ENCODE data around the gene LCE3B. TPM values are rescaled to one million over a fixed set of nuclear protein-coding genes. Genes with fewer than 3 reads are reported as not detected.
A peak's percentile ranks its signal among the peaks of the same experiment; 100 is the strongest.
"Not testable (repeated sequence)": the region's sequence is repeated elsewhere in the genome, so short reads cannot be mapped to it uniquely, and the experiment has no call there.

LCE3B gene, protein sequence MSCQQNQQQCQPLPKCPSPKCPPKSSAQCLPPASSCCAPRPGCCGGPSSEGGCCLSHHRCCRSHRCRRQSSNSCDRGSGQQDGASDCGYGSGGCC
- not detected for total RNA-seq

DNA sequence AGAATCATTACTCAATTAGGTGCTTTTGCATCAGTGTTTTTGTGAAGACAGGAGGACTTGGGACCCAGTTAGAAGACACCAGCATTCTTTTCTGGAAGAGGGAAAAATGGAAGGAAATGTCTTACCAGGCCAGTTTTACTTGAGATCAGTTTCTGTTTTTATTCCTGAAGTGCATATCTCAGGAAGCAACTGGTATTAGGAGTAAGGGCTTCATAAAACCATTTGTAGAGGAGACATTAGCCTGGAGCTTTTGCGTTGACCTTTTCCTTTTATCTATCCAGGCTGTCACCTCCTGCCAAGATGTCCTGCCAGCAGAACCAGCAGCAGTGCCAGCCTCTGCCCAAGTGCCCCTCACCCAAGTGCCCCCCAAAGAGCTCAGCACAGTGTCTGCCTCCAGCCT, at the start of gene LCE3B:
LCE3B (plus strand) TSS at position 301 of the 400 bp plus-strand sequence; CDS start at position 301, 0 bp downstream.
- DNase-seq, result no peak

DNA sequence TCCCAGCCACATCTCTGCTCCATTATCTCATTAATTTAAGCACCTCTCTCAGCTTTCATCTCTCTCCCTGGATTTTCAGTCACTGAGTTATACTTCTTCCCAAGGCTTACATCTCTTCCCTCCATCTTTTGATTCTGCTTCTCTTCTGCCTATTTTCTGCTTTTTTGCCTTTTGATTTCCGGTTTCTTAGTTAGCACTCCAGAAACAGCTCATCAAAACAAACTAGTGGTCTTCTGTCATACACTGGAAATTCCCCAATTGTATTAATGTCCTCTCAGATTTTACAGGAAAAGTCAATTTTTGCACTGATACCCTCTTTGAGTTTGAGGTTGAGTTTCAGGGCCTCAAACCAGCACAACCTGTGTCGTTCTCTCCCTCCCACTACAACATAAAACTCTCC, 48.5 kb upstream of the LCE3B start:
- DNase-seq, result no peak

DNA sequence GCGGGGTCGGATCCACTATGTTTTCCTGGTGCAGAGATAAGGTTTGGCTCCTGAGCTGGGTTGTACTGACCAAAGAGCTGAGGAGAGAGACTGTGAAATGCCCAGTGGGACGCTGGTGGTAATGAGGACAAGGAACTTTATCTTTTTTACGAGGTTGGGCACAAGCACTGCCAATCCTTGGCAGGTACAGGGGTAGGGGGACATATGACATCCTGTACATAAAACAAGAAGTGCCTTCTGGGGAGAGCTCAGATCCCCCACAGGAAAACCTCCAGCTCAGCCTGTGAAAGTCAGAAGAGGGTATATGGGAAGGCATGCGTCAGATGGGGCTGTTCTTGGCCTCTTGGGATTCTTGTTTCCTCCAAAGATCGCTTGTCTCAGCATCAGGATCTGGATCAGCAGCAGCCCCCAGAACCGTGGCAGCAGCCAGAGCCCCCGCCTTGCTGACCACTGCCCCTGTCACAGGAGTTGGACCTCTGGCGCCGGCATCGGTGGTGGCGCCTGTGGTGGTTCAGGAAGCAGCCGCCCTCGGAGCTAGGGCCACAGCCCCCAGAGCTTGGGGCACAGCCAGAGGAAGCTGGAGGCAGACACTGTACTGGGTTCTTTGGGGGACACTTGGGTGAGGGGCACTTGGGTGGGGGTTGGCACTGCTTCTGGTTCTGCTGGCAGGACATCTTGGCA, 47.9 kb upstream of the LCE3B start:
- no peak for DNase-seq

DNA sequence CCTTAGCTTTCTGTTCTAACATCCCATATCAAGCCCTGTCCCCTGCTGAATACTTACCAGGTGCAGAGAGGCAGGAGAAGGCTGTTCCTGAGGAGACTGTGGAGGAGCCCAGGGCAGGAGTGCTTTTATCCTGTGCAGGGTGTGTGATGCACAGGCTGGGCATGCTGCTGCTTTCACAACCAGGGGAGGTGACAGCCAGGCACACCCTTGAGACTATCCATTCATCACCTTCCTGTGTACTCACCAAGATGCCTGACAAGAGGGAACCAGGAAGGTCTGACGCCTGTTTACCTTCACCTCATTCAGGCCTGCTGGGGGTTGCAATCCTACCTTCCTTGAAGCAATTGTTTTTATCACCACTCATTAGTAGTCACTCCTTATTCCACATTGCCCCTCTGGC, 46.9 kb upstream of the LCE3B start, which contains the start of gene LCE3E:
LCE3E (minus strand) TSS at position 100 of the 400 bp plus-strand sequence. CDS start 572 bp downstream, outside the sequence.
- no peak for DNase-seq

DNA sequence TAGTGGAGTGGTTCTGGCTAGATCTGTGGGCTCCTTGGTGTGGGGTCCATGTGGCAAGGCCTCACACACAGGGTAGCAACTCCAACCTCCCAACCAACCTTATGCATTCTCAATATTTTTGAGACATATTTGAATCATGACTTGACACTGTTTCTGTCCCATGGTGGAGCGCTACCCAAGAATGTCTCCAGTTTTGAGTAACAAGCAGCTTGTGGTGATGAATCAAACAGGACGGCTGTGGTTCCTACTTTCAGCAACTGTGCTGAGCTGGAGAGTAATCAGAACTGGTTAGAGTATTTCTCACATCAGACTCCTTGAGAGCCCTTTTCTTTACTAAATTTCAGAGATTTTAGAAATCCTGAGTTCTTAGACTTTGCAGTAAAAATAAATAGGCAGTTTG, 36.4 kb upstream of the LCE3B start:
- DNase-seq, result no peak

DNA sequence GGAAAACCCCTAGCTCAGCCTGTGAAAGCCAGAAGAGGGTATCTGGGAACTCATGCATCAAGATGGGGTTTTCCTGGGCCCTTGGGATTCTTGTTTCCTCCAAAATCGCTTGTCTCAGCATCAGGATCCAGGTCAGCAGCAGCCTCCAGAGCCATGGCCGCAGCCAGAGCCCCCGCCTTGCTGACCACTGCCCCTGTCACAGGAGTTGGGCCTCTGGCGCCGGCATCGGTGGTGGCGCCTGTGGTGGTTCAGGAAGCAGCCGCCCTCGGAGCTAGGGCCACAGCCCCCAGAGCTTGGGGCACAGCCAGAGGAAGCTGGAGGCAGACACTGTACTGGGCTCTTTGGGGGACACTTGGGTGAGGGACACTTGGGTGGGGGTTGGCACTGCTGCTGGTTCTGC, 34.1 kb upstream of the LCE3B start:
- not testable (repeated sequence) for DNase-seq

DNA sequence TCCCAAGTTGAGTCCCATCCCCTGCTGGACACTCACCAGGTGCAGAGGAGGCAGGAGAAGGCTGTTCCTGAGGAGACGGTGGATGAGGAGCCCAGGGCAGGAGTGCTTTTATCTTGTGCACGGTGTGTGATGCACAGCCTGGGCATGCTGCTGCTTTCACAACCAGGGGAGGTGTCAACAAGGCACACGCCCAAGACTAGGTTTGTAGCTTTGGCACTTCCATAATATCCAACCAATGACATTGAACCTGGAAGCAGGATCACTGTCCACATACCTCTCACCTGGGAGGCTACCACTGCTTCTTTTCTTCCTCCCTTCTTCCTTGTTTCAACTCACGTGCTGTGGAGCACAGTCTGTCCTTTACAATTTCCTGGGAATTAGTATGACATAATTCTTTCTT, 33.2 kb upstream of the LCE3B start, which contains the start of gene LCE3D:
LCE3D (minus strand) TSS at position 84 of the 400 bp plus-strand sequence. CDS start 580 bp downstream, outside the sequence.
- DNase-seq, result no peak

DNA sequence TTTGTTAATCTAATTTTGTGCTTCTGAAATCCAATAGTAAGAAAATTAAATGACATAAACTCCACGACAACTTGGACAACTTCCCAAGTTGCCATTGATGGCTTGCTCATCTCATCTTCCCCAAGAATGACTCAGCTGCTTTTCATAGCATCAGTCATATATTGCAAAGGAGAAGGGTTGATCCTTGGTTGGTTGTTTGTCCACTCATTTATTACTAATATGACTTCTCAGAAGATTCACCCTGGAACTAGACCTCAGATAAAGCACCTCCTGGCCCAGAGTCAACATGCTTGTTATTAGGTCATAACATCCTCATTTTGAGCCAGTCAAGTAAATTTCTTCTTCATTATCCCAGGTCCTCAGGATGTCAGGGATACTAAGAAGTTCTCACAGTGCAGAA, 31.0 kb upstream of the LCE3B start:
- DNase-seq, result no peak

DNA sequence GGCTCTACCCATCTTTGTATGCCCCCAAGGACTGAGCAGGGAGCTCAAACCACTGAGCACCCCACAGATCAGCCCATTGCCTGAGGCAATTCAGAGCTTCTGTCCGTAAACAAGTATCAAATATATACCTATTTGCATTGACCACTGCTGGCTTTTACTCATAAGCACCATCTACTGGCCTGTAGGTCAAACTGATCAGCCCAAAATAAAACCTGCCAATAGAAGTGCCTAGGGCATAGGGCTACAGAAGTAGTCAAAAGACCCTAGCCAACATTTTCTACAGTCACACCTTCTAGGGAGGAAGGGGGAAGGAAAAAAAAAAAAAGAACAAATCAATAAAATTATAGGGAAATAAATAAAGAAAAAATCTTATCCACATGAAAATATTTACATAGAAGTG, 28.0 kb upstream of the LCE3B start:
- no peak for DNase-seq

DNA sequence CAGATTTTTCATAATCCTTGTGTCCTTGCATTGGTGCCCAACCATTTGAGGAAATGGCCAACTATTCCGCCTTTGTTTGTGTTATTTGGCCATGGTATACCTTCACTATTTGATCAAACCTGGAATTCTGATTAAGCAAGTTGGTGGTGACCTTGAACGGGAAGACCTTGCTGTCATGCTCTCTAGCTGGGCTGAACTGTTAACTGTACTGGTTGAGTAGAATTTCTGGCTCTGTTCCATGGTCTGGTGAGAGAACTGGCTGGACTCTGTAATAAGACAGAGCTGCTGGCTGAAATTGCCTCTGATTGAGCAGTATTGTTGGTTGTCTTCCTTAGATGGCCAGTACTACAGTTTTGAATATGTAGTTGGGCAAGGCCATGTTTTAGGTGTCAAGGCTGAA, 16.6 kb upstream of the LCE3B start:
- no peak for DNase-seq

DNA sequence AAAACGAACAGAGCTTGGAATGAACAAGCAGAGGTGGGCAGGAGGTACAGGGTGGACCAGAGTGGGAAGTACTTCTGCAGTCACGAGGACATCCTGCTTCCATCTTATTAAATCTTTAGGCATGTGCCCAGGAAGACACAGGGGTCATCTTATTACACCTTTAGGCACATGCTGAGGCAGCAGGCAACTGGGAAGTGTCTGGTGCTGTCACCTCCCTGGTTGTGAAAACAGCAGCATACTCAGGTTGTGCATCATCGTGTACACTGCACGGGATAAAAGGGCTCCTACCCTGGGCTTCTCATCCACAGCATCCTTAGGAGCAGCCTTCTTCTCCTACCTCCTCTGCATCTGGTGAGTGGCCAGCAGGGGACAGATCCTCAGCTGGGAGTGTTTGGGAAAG, 13.7 kb upstream of the LCE3B start, which contains the start of gene LCE3C:
LCE3C (plus strand) TSS at position 301 of the 400 bp plus-strand sequence. CDS start 498 bp downstream, outside the sequence.
- DNase-seq, result no peak

DNA sequence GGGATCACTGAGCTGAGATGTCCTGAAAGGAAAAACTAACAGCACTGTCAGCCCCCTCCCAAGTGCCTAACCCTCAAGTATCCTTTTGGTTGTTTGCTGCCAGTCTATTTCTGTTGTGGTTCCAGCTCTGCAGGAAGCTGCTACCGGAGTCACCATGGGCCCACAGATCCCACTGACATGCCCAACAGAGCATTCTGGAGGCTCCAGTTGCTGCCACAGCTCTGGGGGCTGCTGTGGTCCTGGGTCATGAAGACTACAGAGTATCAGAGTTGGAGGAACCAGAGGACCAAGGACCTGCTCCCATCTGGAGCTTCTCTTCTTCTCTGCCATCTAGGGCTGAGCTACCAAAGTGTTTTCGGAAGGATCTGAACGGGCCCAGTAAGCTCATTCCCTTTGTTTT, 8.4 kb downstream of the LCE3B start:
- no peak for DNase-seq

DNA sequence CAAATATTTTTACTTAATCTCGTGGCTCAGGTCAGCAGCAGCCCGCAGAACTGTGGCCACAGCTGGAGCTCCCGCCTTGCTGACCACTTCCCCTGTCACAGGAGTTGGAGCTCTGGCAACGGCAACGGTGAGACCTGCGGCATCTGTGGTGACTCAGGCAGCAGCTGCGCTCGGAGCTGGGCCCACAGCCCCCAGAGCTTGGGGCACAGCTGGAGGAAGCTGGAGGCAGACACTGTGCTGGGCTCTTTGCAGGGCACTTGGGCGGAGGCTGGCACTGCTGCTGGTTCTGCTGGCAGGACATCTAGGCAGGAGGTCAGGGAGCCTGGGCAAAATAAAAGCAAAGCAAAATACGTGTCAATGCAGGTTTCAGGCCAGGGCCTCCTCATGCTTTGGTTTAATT, 9.2 kb downstream of the LCE3B start, which contains the start of gene LCE3A:
LCE3A (minus strand) TSS at position 301 of the 400 bp plus-strand sequence; CDS start at position 301, 0 bp downstream.
- DNase-seq, result no peak

DNA sequence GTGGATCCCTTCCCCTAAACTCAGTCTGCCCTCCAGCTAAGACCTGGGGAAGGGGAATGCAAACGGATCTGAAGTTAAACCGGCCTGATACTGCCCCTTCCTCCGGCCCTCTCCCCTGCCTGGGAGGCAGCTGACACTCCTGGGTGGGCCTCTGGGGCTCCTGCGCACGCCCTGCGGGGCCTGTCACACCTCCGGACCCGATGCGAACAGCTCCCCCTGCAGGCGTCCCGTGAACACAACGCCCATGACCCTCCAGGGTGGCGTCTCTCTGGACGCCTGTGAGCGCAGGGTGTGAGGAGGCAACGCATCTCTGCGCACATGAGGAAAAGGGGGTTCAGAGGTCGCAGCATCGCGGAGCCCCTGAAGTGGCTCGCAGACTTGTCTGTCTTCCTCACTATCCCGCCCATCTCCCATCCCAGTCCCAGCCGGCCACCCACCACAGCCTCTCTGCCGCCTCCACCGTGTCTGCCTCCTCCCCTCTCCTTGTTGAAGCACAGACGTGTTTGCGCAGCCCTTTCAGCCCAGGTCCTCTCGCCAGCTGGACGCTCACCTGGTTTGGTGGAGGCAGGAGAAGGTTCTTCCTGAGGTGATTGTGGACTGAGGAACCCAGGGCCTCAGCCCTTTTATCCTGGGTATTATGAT, 9.7 kb downstream of the LCE3B start:
- DNase-seq, result no peak

DNA sequence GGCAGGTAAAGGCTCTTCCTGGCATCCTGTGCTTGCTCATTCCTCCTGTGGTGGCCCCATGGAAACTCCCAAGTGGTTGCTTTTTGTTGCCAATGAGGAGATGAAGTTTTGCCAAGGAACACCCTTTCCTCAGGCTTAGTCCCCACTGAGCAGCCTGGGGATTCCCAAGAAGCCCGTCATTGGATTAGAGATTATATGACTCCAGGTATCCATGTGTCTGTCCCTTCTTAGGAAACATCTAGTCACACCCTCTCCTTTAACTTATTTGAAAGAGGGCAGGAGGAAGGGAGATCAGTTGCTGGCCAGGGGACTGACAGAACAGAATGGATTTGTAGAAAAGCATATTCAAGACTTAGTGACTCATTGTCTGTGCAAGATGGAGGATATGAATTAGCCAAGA, 13.1 kb downstream of the LCE3B start:
- DNase-seq, result no peak

DNA sequence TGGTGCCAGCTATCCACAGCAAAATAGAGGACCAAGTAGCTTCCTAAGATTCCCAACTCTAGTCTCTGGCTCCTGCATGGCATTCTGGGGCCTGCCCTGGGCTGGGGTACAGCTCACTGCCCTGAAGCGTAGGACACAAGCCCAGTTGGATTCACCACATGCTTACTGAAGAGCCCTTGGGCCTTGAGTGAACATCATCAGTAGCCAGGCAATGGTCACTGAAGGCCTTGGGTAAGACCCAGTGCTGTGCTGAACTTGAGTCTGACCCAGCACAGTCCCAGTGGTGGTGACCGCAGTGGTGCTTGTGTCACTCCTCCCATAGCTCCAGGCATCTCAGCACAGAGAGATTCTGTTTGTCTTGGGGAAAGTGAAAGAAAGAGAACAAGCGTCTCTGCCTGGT, 17.0 kb downstream of the LCE3B start:
- DNase-seq, result no peak

DNA sequence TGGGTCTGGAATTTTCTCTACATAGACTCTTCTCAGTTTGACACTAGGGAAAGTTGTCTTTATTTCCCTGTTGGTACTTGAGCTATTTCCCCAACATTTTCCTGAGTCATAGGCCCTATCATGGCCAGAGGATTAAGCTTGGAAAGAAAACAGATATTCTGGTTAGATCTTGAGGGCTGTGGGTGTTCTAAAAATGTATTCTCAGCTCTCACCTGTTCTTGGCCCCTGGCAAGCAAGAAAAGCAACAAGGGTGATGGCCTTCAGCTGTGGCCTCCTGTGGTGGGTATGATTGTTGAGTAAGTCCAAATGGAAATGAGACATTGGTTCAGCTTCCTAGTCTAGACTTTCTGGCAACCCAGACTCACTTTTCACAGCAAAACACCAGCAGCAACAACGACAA, 26.7 kb downstream of the LCE3B start:
- no peak for DNase-seq

DNA sequence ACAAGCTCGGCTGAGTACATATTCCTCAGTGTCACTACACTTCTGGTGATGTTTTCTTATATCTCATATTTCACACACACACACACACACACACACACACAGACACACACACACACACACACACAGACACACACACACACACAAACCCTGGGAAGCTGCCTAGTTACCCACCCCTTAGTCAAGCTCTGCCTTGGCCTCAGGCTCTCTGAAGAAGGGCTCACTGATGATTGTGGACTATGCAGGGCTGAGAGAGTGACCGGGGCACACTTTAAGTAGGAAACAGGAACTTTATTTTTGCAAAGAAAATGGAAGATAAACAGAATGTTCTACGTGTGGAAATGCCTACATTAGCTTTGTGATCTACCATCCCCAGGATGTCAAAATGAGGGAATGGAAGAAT, 30.3 kb downstream of the LCE3B start:
- no peak for DNase-seq

DNA sequence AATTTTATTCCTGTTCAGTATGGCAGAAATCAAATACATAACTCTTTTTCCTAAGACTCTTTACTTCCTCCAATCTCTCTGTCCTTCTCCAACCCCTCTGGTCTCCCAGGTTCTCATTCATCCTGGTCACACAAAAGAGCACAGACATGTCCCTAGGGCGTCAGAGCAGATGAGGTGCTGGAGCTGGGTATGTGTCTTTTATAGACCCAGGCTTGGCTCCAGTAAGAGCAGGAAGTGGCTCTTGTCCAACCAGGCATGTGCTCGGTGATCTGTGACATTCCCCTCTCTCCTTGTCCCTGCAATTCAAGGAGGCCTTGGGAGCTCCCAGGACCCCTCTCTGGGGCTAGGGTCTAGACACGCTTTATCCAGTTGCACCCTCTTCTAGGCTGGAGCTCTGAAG, 31.5 kb downstream of the LCE3B start:
- no peak for DNase-seq

DNA sequence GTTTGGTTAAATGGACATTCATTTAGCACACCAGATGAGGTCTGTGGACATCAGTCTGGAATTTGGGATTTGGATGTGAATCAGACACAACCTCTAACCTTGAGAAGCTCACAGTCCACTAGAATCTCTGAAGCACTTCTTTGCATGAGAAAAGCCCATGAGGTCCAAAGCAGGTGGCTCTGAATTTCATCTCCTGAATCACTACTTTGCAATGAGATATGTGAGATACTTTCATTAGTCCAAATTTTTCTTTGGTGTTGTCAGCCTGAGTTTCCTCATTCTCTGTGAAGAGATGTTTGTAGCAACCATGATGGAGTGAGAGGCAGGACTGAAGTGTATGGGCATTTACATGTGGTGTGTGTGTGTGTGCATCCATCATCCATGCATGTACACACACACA, 33.0 kb downstream of the LCE3B start:
- DNase-seq, result no peak

DNA sequence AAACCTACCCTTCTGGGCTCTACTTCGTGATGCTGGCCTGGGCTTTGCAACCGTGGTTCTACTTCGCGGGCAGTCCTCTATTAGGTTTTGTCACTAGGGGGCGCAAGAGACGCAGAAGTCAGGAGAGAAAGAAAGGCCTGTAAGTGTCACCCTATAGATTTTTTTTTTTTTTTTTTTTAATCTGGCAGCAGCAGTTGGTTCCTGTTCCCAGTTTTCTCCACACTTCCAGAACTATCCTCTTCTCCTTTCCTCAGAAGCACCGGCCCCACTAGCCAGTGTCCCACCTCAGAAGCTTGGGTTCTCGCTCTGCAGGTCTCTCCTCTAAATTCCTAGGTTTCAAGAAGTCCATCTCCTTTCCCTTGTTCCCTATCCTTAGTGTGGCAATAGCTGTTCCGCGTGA, 40.5 kb downstream of the LCE3B start:
- DNase-seq, result peak; percentile 20

DNA sequence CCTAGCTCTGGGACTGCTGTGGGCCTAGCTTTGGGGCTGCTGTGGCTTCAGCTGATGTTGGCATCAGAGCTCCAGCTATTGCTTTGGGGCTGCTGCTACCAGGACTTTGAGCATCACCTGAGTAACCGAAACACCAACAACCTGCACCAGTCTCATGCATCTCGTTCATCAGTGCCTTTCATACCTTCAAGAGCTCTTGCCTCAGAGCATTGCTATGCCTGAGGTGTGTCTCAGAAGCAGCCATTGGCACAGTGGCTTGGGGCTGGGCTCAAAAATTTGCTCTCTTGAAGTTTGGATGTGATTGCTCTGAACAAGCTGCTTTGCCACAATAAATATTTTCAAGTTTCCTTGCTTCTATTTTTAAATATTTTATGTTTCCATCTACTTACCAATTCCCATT, 42.8 kb downstream of the LCE3B start:
- no peak for DNase-seq

DNA sequence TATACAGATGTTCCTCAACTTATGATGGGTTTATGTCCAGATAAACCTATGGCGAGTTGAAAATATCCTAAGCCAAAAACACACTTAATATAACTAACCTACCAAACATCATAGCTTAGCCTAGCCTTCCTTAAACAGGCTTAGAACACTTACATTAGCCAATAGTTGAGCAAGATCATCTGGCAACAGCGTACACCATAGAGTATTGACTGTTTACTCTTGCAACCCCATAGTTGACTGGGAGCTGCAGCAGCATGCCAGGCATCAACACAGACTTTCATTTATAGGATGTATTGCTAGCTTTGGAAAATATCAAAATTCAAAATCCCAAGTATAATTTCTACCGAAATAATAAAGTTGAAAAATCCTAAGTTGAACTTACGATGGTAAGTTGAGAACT, 44.1 kb downstream of the LCE3B start:
- no peak for DNase-seq

DNA sequence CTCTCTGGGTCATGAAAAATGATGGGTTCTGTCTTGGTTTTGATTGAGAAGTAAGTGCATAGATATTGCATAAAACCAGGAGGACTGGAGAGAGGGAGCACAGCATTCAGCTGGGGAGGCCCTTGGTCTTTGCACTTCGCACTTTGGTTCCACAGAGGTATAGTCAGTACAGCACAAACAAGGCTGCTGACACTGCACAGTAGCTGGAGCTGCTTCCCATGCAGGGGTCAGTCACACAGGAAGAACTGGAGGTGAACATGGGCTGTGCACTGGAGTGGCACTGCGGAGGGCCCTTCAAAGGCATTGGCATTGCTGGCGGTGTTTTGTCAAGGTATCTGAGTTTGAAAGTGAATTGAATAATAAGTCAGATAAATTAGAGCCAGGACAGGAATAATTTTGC, 45.0 kb downstream of the LCE3B start:
- DNase-seq, result no peak

Data from effector CD4-positive, alpha-beta T cell (primary cell).